Aorta (tissue), 5 donors: Measurements from ENCODE around the gene ASTN1. TPM values are rescaled to one million over a fixed set of nuclear protein-coding genes. Genes with fewer than 3 reads are reported as not detected.

Experiments used
- ATAC-seq: fragments of 200-7000 bp; cut with Tn5 transposase; one replicate; pipeline ENCODE4 v1.9.1; 2022; ENCODE audit warnings: moderate library complexity; ENCODE audit not compliant: low FRiP score
- DNase-seq, 2 donors: peaks; one replicate each; pipeline ENCODE4 v3.0.0-alpha.2; 2020
- H3K27ac ChIP-seq, 2 donors: one replicate each; pipeline ENCODE4 v1.5.1; 2013; ENCODE audit warnings: low read length in 2 of 2, mild to moderate bottlenecking in 2 of 2, moderate library complexity in 2 of 2, control low read depth in 1 of 2, inconsistent platforms in 1 of 2, low read depth in 1 of 2
- H3K27me3 ChIP-seq, 2 donors: one replicate each; pipeline ENCODE4 v1.6.1; 2013; ENCODE audit warnings: control low read depth in 1 of 2, low read length in 1 of 2, mild to moderate bottlenecking in 1 of 2, moderate library complexity in 1 of 2; ENCODE audit not compliant: insufficient read depth in 2 of 2, control insufficient read depth in 1 of 2
- H3K36me3 ChIP-seq, 2 donors: one replicate each; pipeline ENCODE4 v1.6.1; 2013; ENCODE audit warnings: control low read depth in 1 of 2, low read length in 1 of 2, mild to moderate bottlenecking in 1 of 2; ENCODE audit not compliant: insufficient read depth in 2 of 2, control insufficient read depth in 1 of 2
- H3K4me1 ChIP-seq, 2 donors: one replicate each; pipeline ENCODE4 v1.6.1; 2013; ENCODE audit warnings: low read length in 2 of 2, control low read depth in 1 of 2, mild to moderate bottlenecking in 1 of 2, moderate library complexity in 1 of 2; ENCODE audit not compliant: insufficient read depth in 2 of 2, control insufficient read depth in 1 of 2
- H3K4me3 ChIP-seq, 2 donors: one replicate each; pipeline ENCODE4 v1.5.1; 2013; ENCODE audit warnings: low read length in 2 of 2, control low read depth in 1 of 2, mild to moderate bottlenecking in 1 of 2
- H3K9me3 ChIP-seq: one replicate; pipeline ENCODE4 v1.6.1; 2013; ENCODE audit warnings: mild to moderate bottlenecking, low read length; ENCODE audit not compliant: control insufficient read depth
- WGBS, 2 donors: extraction: QIAGEN DNeasy Blood & Tissue Kit; methylation state at CpG; one replicate each; pipeline ENCODE4 v1.1.7; 2013; 5-methylcytosine and 5-hydroxymethylcytosine counted together
- intact Hi-C, 2 donors: fragments of 100-400 bp; cut with DNase I; formaldehyde crosslinking; loops; one replicate each; pipeline versions ENCODE4 v1.14.2 to v1.15.0; 2022
- polyA plus RNA-seq, 2 donors: library from polyadenylated mRNA; stranded (reverse); fragments of 200-250 nt; gene quantifications; one replicate each; pipeline ENCODE4 v1.2.3, GENCODE V29; 2013
- total RNA-seq, 2 donors: library from RNA; stranded (reverse); fragmentation: NEBNext Ultra II Directional; extraction: Animal tissue kit (Norgen Biotek cat#: 25700); gene quantifications; one replicate each; pipeline ENCODE4 v1.2.1, GENCODE V29; 2021
- donor health status: healthy with polysubstance abuse.
- donor health status: Bipolar disorder and iron deficiency.
- donor health status: DM: no; HTN: no; CAD: no.
- donor health status: DM: no; HTN: no; CAD: no.
- donor health status: DM: yes; HTN: yes; CAD: no.

The ASTN1 gene
- total and polyA plus RNA-seq, 4 donors = 0.06 to 0.33 TPM; not detected in 2

GRCh38 chr1:176838276-176838995, 326.1 kb downstream of the ASTN1 start:
- DNase-seq (no peak), ATAC-seq (no peak)
- H3K36me3 ChIP-seq = no peaks in the 10 kb centered on the region
- no peaks in the 10 kb centered on the region for H3K4me1 ChIP-seq
- H3K27me3 ChIP-seq = no peaks in the 10 kb centered on the region
- intact Hi-C loops = no loop called here
- 70 to 76% methylated on average over 5 of the region's 5 CpGs for WGBS, 2 donors
- H3K4me3 ChIP-seq = no peak overlapping the region
- H3K9me3 ChIP-seq = no peaks in the 10 kb centered on the region
- no peak overlapping the region for H3K27ac ChIP-seq

DNA sequence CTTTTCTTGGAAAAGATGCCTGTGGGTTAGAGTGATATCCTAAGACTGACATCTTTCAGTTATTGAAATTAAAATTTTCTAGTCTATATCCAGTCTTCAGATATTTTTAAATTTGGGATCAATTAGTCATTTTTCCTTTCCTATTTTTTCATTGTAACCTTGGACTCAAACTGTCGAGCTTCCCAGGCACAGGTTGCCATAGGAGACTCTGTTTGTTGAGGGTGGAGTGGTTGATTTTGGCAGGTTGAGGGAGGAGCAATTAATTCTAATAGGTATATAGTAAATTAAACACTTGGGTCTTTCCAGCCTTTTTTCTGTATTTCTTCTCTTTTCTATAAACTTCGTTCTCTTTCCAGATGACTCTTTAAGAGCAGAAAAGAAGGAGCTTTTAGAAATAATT, 326.8 kb downstream of the ASTN1 start:
- DNase-seq (no peak), ATAC-seq (no peak)
- Histone ChIP-seq H3K4me1 (no peaks in the 10 kb centered on the region), H3K27ac (no peak overlapping the region), H3K9me3 (no peaks in the 10 kb centered on the region), H3K36me3 (no peaks in the 10 kb centered on the region), H3K4me3 (no peak overlapping the region), H3K27me3 (no peaks in the 10 kb centered on the region)
- intact Hi-C loops = no loop called here
- 46 to 50% methylated on average over 2 of the region's 2 CpGs for WGBS, 2 donors

- Histone ChIP-seq H3K27ac (no peak overlapping the region), H3K4me3 (no peak overlapping the region), H3K36me3 (no peaks in the 10 kb centered on the region), H3K4me1 (no peaks in the 10 kb centered on the region), H3K27me3 (no peaks in the 10 kb centered on the region), H3K9me3 (no peaks in the 10 kb centered on the region)
- 9 to 13% methylated on average over 2 of the region's 2 CpGs for WGBS, 2 donors
- no peak for ATAC-seq
- no peak for DNase-seq
- intact Hi-C loops = no loop called here
These were observed 333.4 kb downstream of the ASTN1 start for GRCh38 chr1:176831150-176831549.

- no peaks in the 10 kb centered on the region for H3K27me3 ChIP-seq
- no peak for DNase-seq
- intact Hi-C loops = no loop called here
- WGBS, 2 donors = 16 to 17% methylated on average over 8 of the region's 8 CpGs
- no peaks in the 10 kb centered on the region for H3K9me3 ChIP-seq
- ATAC-seq = peak; percentile 15
- no peak overlapping the region for H3K27ac ChIP-seq
- H3K4me3 ChIP-seq = no peak overlapping the region
- no peaks in the 10 kb centered on the region for H3K36me3 ChIP-seq
- no peaks in the 10 kb centered on the region for H3K4me1 ChIP-seq
These were observed 335.3 kb downstream of the ASTN1 start for GRCh38 chr1:176829261-176829660.

DNA sequence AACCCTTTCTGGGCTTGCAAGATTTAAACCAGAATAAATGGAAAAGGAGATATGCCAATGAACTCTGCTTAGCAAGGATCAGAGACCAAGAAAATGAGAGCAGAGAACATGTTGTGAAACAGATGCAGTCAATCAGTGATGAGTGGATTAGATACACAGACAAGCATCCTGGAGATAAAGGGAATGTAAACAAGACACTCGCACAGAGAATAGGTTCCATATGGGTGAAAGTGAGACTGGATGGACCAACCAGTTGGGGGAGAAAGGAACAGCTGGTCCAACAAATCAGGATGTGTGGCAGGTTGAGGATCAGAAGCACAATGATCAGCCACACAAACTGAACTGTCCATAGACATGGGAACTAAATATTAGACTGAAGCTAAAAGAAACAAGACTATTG, 338.2 kb downstream of the ASTN1 start:
- H3K4me3 ChIP-seq = no peak overlapping the region
- no peaks in the 10 kb centered on the region for H3K36me3 ChIP-seq
- H3K4me1 ChIP-seq = no peaks in the 10 kb centered on the region
- intact Hi-C loops = no loop called here
- H3K9me3 ChIP-seq = no peaks in the 10 kb centered on the region
- no peak overlapping the region for H3K27ac ChIP-seq
- 38 to 49% methylated on average over 1 of the region's 1 CpG for WGBS, 2 donors
- no peaks in the 10 kb centered on the region for H3K27me3 ChIP-seq
- ATAC-seq (no peak), DNase-seq (no peak)

- Histone ChIP-seq H3K36me3 (no peaks in the 10 kb centered on the region), H3K27ac (no peak overlapping the region), H3K27me3 (no peaks in the 10 kb centered on the region), H3K4me1 (no peaks in the 10 kb centered on the region), H3K9me3 (no peaks in the 10 kb centered on the region), H3K4me3 (no peak overlapping the region)
- 53 to 57% methylated on average over 5 of the region's 5 CpGs for WGBS, 2 donors
- ATAC-seq (no peak), DNase-seq (no peak)
- intact Hi-C loops = no loop called here
These were observed 344.0 kb downstream of the ASTN1 start for GRCh38 chr1:176820391-176821031.

- Histone ChIP-seq H3K9me3 (no peaks in the 10 kb centered on the region), H3K4me1 (no peaks in the 10 kb centered on the region), H3K36me3 (no peaks in the 10 kb centered on the region), H3K27me3 (no peaks in the 10 kb centered on the region), H3K27ac (no peak overlapping the region), H3K4me3 (no peak overlapping the region)
- DNase-seq (no peak), ATAC-seq (no peak)
- 86 to 88% methylated on average over 3 of the region's 3 CpGs for WGBS, 2 donors
- intact Hi-C loops = no loop called here
These were observed 348.3 kb downstream of the ASTN1 start for GRCh38 chr1:176816232-176816631.

DNA sequence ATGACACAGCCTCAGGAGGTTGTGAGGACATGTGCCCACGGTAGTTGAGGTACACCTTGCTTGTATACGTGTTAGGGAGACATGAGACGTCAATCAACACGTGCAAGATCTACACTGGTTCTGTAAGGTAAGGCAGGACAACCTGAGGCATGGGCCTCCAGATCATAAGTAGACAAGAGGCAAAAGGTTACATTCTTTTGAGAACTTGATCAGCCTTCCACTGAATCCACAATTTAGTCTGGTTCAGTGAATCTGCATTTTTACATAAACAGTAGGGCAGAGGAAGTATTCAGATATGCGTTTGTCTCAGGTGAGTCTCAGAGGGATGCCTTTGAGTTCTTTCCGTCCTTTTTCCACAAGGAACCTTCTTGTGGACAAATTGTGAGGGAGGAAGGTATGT, 348.9 kb downstream of the ASTN1 start:
- no peaks in the 10 kb centered on the region for H3K4me1 ChIP-seq
- H3K27ac ChIP-seq = no peak overlapping the region
- no peak for ATAC-seq
- H3K4me3 ChIP-seq = no peak overlapping the region
- H3K36me3 ChIP-seq = no peaks in the 10 kb centered on the region
- no peaks in the 10 kb centered on the region for H3K9me3 ChIP-seq
- intact Hi-C loops = no loop called here
- H3K27me3 ChIP-seq = no peaks in the 10 kb centered on the region
- DNase-seq = no peak
- WGBS, 2 donors = 85 to 89% methylated on average over 6 of the region's 6 CpGs
